NCI-H1092 treated with DMSO at 0.1 percent for 48 hours (cell line): ENCODE results near the gene CACNA1S.

Source experiments
- DNase-seq: peaks from one replicate; lab custom pipeline; 2025; lab: John Stamatoyannopoulos, UW

The CACNA1S gene

DNA sequence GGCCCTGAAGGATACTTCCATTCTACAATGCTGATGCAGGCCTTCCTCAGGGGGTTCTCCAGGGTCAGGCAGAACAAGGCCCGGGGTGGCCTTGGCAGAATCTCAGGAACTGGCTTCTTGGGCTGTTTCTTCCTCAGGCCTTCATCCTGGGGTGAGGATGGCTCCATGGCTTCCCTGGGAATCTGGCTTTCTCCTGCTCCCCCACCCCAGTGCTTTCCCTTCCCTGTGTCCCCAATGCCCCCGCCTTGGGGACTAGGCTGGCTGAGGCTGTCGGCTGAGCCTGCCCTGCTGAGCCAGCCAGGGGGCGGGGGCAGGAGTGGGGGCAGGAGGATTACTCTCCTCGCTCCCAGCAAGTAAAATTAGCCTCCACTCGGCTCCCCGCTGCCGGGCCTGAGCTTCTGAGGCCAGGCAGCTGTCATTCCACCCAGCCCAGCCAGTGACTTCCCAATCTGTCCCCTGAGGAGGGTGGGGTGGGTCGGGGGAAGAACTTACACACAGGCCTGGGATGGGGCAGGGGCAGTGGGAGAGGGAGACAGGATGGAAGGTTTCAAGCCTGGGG, at the start of gene CACNA1S:
Gene CACNA1S (minus strand): TSS at position 254 of the 559 bp plus-strand sequence. CDS start 87 bp downstream, at position 167.
- DNase-seq: no peak

DNA sequence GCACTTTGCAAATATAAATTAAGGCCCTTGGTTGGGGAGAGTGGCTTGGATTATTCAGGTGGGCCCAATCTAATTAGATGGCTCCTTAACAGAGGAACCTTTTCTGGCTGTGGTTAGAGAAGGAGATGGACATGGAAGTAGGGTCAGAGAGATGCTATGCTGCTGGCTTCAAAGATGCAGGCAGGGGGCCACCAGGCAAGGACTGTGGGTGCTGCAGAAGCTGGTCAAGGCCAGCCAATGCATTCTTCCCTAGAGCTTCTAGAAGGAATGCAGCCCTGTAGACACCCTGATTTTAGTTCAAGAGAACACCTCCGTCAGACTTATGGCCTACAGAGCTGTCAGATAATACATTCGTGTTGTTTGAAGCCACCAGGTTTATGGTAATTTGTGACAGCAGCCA, 45.7 kb upstream of the CACNA1S start:
- DNase-seq: no peak

DNA sequence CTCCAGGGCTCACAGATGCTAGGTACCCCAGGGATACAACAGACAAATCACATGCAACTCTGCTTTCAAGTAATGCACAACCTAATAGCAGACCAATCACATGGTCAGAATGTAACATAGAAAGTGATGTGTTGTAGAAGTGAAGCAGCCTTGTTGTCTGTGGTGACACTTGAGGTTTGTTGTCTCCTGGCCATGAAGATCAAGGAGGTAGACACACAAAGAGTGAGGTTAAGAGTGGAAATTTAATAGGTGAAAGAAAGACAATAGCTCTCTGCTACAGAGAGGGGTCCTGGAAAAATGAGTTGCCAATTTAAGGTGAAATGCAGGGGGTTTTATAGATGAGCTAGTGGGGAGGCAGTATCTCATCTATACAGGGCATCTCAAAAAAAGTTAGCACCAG, 44.6 kb upstream of the CACNA1S start:
- no peak for DNase-seq

DNA sequence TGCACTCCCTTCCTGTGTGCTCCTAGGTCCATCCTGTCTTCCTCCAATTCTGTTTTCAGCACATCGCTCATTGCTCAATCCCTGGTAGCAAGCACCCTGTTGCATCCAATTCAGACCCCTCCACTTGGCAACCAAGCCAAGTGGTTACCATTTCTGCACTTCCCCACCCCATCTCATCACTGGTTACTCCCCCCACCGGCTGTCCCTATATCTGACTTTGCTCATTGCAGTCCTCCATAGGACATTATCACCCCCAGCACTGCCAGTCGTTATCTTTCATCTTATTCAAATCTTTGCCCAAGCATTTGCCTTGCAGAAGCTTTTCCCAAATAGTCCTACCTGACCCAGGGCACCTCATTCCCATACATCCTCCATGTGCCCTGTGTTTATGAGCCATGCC, 44.1 kb upstream of the CACNA1S start:
- DNase-seq: no peak

DNA sequence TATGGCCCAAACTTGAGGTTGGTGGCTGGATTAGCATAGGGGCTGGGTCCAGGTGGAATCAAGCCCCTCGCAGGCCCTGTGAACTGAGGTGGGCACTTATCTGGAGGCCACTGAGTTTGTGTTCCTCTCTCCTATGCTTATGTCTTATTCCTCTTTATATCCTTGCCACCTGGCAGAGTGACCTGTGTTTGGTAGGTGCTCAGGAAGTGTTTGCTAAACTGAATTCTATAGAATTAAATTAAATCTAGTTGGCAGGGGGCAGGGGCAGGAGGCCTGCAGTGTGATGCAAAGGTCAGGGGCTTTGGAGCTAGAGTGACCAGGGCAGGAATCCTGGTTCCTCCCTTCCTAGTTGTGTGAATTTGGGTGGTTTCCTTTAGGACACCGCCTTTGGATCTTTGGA, 43.1 kb upstream of the CACNA1S start:
- no peak for DNase-seq

DNA sequence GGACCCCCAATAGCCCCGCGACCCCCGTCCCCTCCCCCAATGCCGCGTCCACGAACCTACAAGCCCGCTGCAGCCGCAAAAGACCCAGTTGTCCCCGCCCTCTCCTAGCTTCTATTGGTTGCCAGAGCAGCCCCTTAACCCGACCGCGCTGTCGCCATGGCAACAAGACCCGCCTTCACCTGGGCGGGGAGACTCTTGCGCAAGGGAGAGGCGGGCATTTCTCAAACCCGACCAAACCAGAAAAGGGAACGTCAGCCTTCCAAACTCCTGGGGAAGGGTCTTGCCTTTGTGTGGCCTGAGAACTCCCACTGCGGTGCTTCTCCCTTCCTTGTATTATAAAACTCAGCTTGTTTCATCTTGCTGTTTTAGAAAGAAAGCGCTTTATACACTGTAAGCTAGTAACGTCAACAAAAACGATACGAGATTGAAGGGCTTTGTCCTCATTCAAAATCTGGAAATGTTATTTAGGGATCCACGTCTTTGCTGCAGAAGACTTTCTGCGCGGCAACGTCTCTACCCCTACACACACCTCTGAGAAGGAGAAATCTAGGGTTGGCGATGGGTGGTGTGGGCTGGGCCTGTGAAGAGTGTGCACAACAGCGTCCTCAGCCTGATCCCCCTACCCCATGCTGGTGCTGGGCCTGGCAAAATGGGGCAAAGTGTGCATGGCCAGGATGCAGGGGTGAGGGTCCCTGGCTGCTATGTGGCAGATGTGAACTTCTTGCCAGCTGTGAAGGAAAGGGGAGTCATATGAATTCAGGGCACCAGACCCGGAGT, 42.4 kb upstream of the CACNA1S start, which contains the start of gene TMEM9:
Gene TMEM9 (minus strand): TSS at position 86 of the 777 bp plus-strand sequence. CDS start 551 bp downstream, outside the sequence.
- DNase-seq: peak; percentile 97

DNA sequence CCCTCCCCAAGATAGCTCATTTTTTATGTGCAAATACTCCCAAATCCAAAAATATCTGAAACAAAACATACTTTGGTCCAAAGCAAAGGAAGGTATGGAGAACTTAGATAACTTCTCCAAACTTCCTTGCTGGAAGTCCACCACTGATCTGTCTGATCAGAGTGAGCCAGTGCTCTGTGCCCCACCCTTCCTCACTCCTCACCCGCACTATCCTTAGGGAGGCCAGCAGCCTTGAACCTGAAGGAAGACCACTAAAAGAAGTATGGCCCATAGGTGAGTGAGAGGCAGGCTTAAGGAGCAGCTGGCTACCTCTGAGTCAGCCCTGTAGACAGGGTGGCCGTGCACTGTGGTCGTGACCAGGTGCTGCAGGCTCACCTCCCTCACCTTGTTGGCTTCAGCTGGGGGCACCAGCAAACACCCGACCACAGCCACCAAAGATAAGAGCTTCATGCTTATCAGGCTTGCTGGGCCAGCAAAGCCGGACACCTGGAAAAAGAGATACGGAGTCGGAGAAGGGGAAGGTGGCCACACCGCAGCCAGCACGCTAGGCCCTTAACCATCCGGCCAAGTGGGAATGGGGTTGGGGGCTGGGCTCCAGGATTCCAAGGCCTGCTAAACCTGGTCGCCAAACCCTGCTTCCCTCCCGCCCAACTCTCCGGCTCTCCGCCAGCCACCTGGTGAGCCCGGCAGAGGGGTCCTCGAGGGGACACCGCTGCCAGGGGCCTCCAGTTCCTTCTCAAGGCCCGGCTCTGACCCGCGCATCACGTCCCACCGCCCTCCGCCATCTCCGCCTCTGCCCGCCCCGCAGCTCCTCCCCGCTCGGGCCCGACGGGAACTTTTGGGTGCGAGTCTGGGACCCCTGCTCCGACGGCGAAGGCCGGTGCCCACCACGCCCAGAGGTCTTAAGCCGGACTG, 41.5 kb upstream of the CACNA1S start:
- peak; percentile 81 for DNase-seq

DNA sequence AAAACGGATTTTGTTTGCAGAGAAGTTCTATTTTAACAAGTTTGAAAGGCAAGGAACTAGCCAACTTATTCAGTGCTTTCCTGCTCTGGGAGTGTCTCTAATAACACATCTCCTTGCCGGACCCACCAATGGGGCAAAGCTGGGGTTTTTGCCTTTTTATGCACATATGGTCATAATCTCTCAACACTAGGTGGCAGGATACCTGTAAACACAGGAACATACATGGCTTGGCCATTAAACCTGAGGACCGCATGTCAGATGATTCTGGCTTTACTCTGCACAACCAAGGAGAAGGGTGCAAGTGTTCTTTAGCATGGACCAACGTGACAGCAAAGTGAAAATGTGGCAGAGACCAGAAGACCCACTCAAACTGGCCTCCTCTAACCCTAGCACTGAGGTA, 37.2 kb upstream of the CACNA1S start:
- DNase-seq: peak; percentile 57

DNA sequence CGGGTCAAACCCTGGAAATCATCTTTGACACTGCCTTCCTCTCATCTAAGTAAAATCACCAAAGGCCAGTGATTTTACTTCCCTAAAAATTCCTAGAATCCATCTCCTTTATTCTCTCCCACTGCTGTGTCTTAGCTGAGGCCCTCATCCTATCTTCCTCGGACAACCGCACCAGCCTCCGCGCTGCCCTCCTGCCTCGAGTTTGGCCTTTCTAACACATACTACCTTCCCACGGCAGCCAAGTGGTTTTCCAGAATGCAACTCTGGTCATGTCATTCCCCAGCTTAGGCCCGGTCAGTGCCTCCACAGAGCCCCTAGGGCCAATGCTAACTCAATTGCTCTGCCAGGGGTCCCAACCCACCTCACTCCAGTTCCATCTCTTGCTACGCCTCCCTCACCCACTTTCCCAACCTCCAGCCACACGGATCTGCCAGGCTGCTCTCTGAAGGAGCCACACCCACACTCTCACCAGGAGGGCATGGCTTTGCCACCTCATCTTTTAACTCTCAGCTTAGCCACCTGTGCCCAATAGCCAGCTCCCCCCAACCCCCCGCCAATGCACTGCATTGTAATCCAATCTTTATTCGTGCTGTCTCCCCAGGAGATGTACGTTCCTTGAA, 35.3 kb upstream of the CACNA1S start:
- DNase-seq: no peak

DNA sequence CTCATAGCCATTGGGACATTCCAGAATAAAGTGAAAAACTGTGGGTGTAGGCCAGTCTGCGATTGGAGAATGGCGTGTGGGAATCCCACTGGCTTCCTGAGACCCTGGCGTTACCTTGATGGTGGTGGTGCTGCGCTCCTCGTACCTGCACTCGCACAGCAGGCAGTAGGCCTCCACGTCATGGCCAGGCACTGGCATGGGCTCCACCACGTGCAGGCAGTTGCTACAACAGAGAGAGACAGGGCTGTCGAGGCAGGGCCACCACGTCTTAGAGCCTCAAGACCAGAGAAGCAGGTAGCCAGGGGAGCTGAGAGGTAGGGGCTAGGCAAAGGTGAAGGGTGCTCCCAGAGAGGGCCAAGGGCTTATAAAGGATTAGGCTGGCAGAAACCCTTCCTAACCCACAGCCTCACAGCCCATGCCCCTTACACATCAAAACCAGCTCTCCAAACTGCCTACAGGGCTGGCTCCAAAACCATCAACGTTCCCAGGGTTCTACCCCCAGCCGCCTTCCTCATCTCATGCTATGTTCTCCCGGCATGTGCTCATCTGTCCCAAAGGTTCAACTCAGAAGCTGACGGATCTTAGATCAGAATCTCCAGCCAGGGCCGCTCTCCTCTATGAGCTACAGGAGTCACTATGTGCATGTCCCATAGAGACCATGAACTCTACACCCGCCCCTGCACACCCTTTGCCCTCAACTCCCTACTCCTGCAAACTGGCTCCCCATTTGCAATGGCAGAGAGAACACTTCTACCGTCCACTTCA, 34.6 kb upstream of the CACNA1S start:
- DNase-seq: no peak

DNA sequence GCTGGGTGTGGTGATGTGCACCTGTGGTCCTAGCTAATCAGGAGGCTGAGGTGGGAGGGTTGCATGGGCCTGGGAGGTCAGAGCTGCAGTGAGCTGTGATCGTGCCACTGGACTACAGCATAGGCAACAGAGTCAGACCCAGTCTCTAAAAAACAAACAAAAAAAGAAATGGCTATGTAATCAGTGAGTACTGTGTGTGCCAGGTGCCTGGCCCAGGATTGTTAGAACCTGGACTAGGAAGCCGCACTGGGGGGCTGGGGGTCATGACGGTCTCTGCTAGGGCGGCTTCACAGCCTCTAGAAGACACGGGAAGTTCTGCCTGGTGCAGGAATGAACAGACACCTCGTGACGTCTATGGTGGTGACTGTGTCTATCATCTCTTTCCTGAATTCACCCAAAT, 33.6 kb upstream of the CACNA1S start:
- DNase-seq: no peak

DNA sequence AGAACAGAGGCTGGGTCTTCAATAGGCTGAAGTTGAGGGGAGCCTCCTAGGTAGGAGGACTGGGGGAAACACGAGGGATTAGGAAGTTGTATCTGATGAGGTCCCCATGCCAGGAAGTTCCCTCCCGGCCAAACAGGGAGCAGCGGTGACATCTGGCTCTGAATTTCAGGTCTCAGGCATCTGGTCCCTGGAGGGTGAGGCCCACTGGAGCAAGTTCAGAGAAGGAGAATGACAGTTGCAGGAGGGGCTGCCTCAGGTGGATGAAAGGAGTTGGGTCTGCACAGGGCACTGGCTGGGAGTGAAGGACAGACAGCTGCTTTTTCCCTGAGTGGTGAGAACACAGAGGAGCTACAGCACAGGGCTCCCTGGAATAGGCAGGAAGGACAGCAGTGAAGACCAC, 32.9 kb upstream of the CACNA1S start:
- no peak for DNase-seq

DNA sequence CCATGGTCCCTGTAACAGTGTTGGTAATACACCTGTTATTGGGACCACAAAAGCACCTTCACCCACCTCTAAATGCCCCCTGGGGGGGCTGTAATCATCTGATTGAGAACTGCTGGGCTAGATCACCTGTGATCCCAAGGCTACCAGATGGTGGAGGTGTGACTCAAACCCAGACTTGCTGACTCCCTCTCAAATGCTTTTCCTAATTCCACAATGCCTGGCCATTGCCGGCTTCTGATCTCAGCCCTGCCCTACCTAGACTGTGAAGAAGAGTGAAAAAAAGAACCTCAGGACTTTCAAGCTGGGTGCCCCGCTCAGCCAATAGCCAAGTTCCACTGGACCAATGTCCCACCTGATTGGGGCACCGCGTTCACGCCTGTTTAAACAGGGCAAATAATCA, 32.5 kb upstream of the CACNA1S start:
- no peak for DNase-seq

DNA sequence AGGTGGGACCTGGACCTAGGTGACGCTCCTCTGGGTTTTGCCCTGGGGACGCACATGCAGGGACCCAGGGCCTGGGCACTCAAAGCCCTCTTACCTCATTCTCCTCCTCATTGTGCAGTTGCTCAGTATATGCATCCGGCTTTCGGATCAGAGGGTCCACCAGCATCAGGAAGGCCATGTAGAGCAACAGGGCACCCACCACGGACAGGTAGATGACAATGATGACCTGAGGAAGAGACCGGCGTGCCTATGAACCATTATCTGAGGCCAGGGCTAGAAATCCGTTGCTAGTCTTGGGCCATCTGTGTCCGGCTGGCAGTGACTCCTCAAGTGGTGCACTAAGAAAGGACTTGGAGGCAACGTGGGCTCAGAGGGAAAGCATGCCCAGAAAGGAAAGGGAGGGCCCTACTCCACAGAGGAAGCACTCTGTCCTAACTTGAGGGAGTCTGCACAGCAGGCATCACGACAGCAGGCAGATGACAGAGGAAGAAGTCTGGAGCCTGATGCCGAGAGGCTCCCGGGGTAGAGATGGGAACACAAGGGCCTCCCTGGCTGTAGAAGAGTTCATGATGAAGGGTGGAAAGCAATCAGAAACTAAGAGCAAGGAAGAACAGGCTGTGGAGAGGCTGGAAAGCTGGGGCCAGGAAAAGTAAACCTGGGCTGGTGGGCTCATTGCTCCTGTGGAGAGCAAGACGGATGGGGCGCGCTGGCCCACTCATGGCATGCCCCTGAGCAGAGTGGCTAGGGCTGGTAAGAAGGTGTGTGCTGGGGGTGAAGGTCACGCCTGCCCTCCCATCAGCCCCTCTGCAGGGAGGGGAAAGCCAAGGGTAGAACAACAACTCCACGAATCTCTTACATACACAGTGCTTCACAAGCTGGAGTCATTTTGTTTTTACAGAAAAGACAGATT, 31.8 kb upstream of the CACNA1S start:
- no peak for DNase-seq

DNA sequence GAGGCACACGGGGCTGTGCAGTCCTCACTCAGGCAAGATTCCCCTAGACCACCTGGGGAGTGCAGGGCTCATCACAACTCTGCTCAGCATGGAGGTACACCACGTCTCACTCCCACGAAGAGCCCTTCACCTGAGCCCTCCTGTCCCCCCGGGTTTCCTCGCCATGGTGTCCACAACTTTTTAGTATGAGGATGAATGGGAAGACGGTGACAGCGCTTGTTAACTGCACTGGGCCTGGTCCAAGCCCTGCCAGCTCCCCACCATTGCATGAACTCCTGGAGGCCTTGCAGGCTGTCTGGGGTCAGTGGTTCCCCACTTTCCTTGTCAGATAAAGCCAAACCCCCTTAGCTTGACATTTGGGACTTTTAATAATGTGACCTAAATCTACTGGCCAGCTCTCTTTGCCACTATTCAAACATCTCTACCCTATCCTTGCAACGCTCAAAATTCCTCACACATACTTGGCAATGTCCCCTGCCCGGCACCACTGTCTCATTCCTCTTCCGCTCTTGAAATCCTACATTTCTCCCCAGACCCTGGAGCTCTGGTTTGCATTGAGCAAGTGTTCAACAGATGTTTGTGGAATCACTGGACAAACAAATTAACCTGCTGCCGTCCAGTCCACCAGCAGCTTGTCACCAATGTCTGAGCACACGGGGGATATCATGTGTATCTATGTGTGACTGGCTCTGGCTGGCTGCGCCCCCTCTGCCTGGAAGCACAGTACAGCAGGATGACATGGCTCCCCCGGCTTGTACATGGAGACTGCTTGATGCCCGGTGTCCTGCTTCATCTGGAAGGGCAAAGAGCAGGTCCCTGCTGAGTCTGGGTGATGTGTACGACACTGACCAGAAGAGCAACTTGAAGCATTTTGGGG, 30.9 kb upstream of the CACNA1S start:
- no peak for DNase-seq

DNA sequence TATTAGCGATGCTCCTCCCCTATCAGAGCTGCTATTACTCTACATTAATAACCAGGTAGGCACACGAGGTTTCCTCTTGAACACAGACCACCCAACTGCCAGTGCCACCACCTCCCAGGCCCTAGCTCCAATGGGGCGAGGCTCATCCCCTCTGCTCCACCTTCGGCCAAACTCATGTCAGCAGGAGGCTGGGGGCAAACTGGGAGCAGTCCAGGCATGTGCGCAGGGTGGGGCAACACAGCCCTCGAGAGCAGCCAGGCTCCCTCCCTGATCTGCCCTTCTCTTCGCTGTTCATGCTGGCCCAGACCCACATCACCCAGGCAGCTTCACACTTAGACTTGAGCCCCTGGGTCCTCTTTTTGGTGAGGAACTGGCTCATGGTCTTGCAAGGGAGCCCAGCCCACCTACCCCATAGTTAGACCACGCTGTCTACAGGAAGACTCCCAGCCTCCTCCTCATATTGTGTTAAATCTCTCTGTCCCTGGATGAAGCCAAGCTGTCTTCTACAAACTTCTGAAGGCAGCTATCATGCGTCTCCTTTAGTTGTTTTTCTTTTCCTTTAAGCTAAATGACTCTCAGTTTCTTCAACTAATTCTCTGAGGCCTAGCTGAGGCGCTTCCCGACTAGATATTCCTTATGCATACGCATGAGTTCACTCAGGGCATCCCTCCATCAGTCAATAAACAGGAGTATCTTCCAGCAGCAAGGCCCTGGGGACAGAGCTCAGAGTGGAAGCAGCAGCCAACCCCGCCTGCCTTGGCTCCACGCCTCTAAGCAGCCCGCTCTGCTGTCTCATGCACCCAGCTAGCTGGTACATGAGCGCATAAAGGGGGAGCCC, 30.0 kb upstream of the CACNA1S start:
- DNase-seq: no peak

DNA sequence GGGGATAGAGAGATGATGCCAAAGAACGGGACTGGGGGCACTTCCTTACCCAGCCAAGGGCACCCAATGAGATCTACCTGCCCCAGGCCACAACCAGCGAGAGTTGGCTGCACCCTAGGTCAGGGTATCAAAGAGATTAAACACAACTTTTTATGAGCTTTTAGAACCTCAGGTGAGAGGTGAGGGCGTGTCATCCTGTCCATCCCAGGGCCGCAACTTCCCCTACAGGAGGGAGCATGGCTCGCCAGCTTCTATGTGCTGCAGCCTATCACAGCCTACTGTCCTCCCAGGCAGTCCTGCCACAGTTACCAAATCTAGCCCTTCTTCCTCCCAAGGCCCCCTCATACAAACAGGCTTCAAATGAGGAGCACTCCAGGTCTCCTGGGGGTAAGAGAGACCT, 29.2 kb upstream of the CACNA1S start:
- no peak for DNase-seq

DNA sequence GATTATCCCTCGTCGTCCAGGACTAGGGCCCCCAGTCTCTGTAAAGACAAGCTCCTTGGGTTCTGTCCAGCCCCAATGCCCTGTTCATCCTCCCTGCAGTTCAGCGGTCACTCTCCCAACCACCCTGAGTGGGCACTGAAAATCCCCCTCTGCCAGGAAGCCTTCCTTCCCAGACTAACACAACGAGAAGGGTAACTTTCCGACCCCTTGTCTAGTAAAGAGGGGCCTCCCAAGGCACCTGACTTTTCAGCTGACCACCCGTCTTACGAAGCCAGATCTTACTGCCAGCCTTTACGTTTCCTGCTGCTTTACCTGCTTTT, 28.7 kb upstream of the CACNA1S start:
- no peak for DNase-seq
